C4-2B (cell line): ENCODE results near the gene SLC25A33.

Source experiments
- ZFX ChIP-seq: fragments of 450-650 bp; IDR thresholded peaks from 2 replicates; pipeline ENCODE4 v1.6.1; 2017
- TF ChIP-seq, protein P1 (sequence below): fragments of 450-650 bp; conservative IDR thresholded peaks from 2 replicates; pipeline ENCODE4 v1.5.1; 2017; ENCODE audit warnings: mild to moderate bottlenecking

DNA sequence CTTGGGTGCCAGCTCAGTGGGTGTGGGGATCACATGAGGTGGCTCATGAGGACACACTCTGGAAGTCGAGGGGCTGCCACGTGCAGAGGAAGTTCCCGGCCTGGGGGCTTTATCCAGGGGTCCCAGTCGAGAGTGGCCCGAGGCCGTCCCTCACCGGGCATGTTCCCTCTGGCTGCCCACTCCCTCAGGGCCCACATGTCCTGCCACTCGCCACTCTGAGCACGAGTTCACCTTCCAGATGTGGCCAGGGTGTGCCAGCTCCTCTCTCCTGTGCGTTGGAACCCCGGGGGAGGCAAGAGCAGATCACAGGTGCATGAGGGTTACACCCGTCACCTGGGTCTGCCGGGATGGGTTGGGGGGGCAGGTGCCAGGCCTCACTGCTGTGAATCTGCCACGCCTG lies 64.0 kb downstream of the SLC25A33 start:
- TF ChIP-seq, protein P1, sequence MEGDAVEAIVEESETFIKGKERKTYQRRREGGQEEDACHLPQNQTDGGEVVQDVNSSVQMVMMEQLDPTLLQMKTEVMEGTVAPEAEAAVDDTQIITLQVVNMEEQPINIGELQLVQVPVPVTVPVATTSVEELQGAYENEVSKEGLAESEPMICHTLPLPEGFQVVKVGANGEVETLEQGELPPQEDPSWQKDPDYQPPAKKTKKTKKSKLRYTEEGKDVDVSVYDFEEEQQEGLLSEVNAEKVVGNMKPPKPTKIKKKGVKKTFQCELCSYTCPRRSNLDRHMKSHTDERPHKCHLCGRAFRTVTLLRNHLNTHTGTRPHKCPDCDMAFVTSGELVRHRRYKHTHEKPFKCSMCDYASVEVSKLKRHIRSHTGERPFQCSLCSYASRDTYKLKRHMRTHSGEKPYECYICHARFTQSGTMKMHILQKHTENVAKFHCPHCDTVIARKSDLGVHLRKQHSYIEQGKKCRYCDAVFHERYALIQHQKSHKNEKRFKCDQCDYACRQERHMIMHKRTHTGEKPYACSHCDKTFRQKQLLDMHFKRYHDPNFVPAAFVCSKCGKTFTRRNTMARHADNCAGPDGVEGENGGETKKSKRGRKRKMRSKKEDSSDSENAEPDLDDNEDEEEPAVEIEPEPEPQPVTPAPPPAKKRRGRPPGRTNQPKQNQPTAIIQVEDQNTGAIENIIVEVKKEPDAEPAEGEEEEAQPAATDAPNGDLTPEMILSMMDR, result no peak
- TF ChIP-seq ZFX, result no peak
